CD14-positive monocyte (primary cell): ENCODE results near the gene CMYA5. TPM values are rescaled to one million over a fixed set of nuclear protein-coding genes. Genes with fewer than 3 reads are reported as not detected.
A peak's percentile ranks its signal among the peaks of the same experiment; 100 is the strongest.
"Not testable (repeated sequence)": the region's sequence is repeated elsewhere in the genome, so short reads cannot be mapped to it uniquely, and the experiment has no call there.

Experiments used
- DNase-seq, 3 donors: peaks; one replicate each; pipeline ENCODE4 v3.0.0-alpha.2; 2011 to 2022
- H2AFZ ChIP-seq: 2 replicates; pipeline ENCODE4 v1.6.0; 2012; ENCODE audit warnings: mild to moderate bottlenecking, low read depth, low read length, inconsistent platforms; ENCODE audit not compliant: insufficient read depth, poor library complexity, severe bottlenecking
- H3K27ac ChIP-seq, 2 donors: 1 replicate in 1 of 2; 2 replicates in 1 of 2; pipeline ENCODE4 v1.5.1; 2012 to 2013; ENCODE audit warnings: low read length in 2 of 2, control low read depth in 1 of 2, inconsistent platforms in 1 of 2, low read depth in 1 of 2, mild to moderate bottlenecking in 1 of 2
- H3K27me3 ChIP-seq, 2 donors: one replicate each; pipeline versions ENCODE4 v1.6.0 to v1.6.1; 2011 to 2013; ENCODE audit warnings: low read length in 2 of 2; ENCODE audit not compliant: control insufficient read depth in 2 of 2, insufficient read depth in 2 of 2
- H3K36me3 ChIP-seq, 2 donors: replicated peaks in 1 of 2; 1 replicate in 1 of 2; 2 replicates in 1 of 2; pipeline versions ENCODE4 v1.5.1 to v1.6.1; 2012 to 2013; ENCODE audit warnings: low read length in 2 of 2, control low read depth in 1 of 2, inconsistent platforms in 1 of 2, mild to moderate bottlenecking in 1 of 2; ENCODE audit not compliant: insufficient read depth in 2 of 2, control insufficient read depth in 1 of 2
- H3K4me1 ChIP-seq, 2 donors: 1 replicate in 1 of 2; 2 replicates in 1 of 2; pipeline versions ENCODE4 v1.5.1 to v1.6.1; 2012 to 2013; ENCODE audit warnings: low read length in 2 of 2, control low read depth in 1 of 2, inconsistent platforms in 1 of 2, mild to moderate bottlenecking in 1 of 2, moderate library complexity in 1 of 2; ENCODE audit not compliant: insufficient read depth in 2 of 2, control insufficient read depth in 1 of 2
- H3K4me2 ChIP-seq: replicated peaks from 2 replicates; pipeline ENCODE3; 2012; ENCODE audit warnings: low read length, moderate library complexity, mild to moderate bottlenecking; ENCODE audit not compliant: poor library complexity, severe bottlenecking; ENCODE audit errors: extremely low read depth
- H3K4me3 ChIP-seq, 3 experiments: fragments of 200-600 bp in 1 of 3; sonication (generic) in 1 of 3; replicated peaks in 1 of 3; 1 replicate in 2 of 3; 2 replicates in 1 of 3; pipeline ENCODE4 v1.5.1; 2011 to 2013; ENCODE audit warnings: low read length in 3 of 3, mild to moderate bottlenecking in 3 of 3, control low read depth in 2 of 3, low read depth in 2 of 3, inconsistent platforms in 1 of 3, moderate library complexity in 1 of 3
- H3K79me2 ChIP-seq: 2 replicates; pipeline ENCODE4 v1.6.0; 2012; ENCODE audit warnings: mild to moderate bottlenecking, control low read depth, inconsistent platforms, low read length, moderate library complexity; ENCODE audit not compliant: insufficient read depth
- H3K9ac ChIP-seq: 2 replicates; pipeline ENCODE4 v1.6.0; 2017; ENCODE audit warnings: low read length, mild to moderate bottlenecking; ENCODE audit not compliant: insufficient read depth, poor library complexity, severe bottlenecking
- H3K9me3 ChIP-seq, 2 donors: replicated peaks in 1 of 2; 1 replicate in 1 of 2; 2 replicates in 1 of 2; pipeline versions ENCODE4 v1.5.1 to v1.6.1; 2012 to 2013; ENCODE audit warnings: low read length in 2 of 2, control low read depth in 1 of 2; ENCODE audit not compliant: control insufficient read depth in 1 of 2, insufficient read depth in 1 of 2
- H4K20me1 ChIP-seq: 2 replicates; pipeline ENCODE4 v1.6.0; 2012; ENCODE audit warnings: mild to moderate bottlenecking, low read length, control low read depth, moderate library complexity; ENCODE audit not compliant: insufficient read depth
- H3K27ac Mint-ChIP-seq, 7 donors: one replicate each; pipeline ENCODE4 v1.8.0; 2020; ENCODE audit warnings: mild to moderate bottlenecking in 7 of 7, mixed read lengths in 7 of 7, moderate library complexity in 6 of 7, inconsistent platforms in 2 of 7
- H3K27me3 Mint-ChIP-seq, 3 donors: one replicate each; pipeline ENCODE4 v1.8.0; 2021 to 2022; ENCODE audit warnings: low read depth in 3 of 3, mild to moderate bottlenecking in 3 of 3, mixed read lengths in 3 of 3, moderate library complexity in 3 of 3, inconsistent platforms in 1 of 3
- H3K36me3 Mint-ChIP-seq, 2 donors: one replicate each; pipeline ENCODE4 v1.8.0; 2020; ENCODE audit warnings: mixed read lengths in 2 of 2, inconsistent platforms in 1 of 2, mild to moderate bottlenecking in 1 of 2
- H3K4me1 Mint-ChIP-seq: one replicate; pipeline ENCODE4 v1.8.0; 2020; ENCODE audit warnings: mild to moderate bottlenecking, mixed read lengths
- H3K4me3 Mint-ChIP-seq, 2 donors: one replicate each; pipeline ENCODE4 v1.8.0; 2020; ENCODE audit warnings: mild to moderate bottlenecking in 2 of 2, mixed read lengths in 2 of 2, moderate library complexity in 1 of 2
- H3K9me3 Mint-ChIP-seq, 7 donors: one replicate each; pipeline ENCODE4 v1.8.0; 2020 to 2022; ENCODE audit warnings: mixed read lengths in 7 of 7, mild to moderate bottlenecking in 6 of 7, moderate library complexity in 6 of 7, inconsistent platforms in 2 of 7
- CTCF ChIP-seq: fragments of 200-600 bp; IDR thresholded peaks from one replicate; pipeline ENCODE4 v1.8.0; 2022; ENCODE audit warnings: antibody characterized with exemption, mild to moderate bottlenecking
- WGBS: methylation state at CpG from one replicate; pipeline ENCODE4 v1.1.5; 2013; ENCODE audit warnings: missing lambda C conversion rate; ENCODE audit not compliant: insufficient coverage; 5-methylcytosine and 5-hydroxymethylcytosine counted together
- intact Hi-C, 2 donors: fragments of 100-400 bp; cut with micrococcal nuclease; formaldehyde crosslinking; loops; one replicate each; pipeline versions ENCODE4 v1.15.0 to v1.15.1; 2023
- polyA plus RNA-seq, 3 donors: library from polyadenylated mRNA; depleted of rRNA in 1 of 3; unstranded in 2 of 3; stranded (reverse) in 1 of 3; fragments of 300-500 nt in 2 of 3; fragments of >200 nt in 1 of 3; fragmentation: Illumina TruSeq in 2 of 3; gene quantifications; 1 replicate in 2 of 3; 2 replicates in 1 of 3; pipeline ENCODE4 v1.2.3, GENCODE V29; 2012 to 2021

Gene CMYA5
- polyA plus RNA-seq, 3 donors = 0.01 to 0.17 TPM; not detected in 1

GRCh38 chr5:79682102-79682501 lies 7.5 kb upstream of the CMYA5 start:
- H3K4me3 Mint-ChIP-seq, H2AFZ ChIP-seq, H3K9me3 Mint-ChIP-seq, H3K4me1 ChIP-seq, H3K27me3 ChIP-seq, intact Hi-C loops, H3K4me3 ChIP-seq, H3K79me2 ChIP-seq, H3K4me2 ChIP-seq, DNase-seq, H3K9ac ChIP-seq, H3K4me1 Mint-ChIP-seq, H3K27me3 Mint-ChIP-seq, H3K9me3 ChIP-seq, H4K20me1 ChIP-seq: not testable (repeated sequence)
- H3K36me3 Mint-ChIP-seq = peaks cover 67 to 78% of the 10 kb centered on the region in 2 donors
- no CpG with 5 or more reads among the region's 3 CpGs for WGBS
- H3K27ac ChIP-seq = peak overlapping the region in 1 of 2 donors; percentile 49
- H3K27ac Mint-ChIP-seq = peak overlapping the region in 2 of 7 donors; percentile 8 to 21
- H3K36me3 ChIP-seq = peaks cover 77 to 95% of the 10 kb centered on the region in 2 donors

- Histone ChIP-seq H3K9ac (no peak overlapping the region), H3K4me3 (no peak overlapping the region), H2AFZ (no peak overlapping the region), H3K4me1 (no peaks in the 10 kb centered on the region), H3K9me3 (peaks cover 7% of the 10 kb centered on the region in 2 donors), H3K4me2 (no peak overlapping the region), H4K20me1 (peaks cover 4% of the 10 kb centered on the region), H3K36me3 (peaks cover 59 to 86% of the 10 kb centered on the region in 2 donors), H3K79me2 (no peaks in the 10 kb centered on the region), H3K27ac (no peak overlapping the region), H3K27me3 (no peaks in the 10 kb centered on the region)
- 100% methylated on average over 2 of the region's 4 CpGs for WGBS
- no peak for DNase-seq
- intact Hi-C loops = no loop called here
- TF ChIP-seq CTCF = no peak
- H3K4me3 Mint-ChIP-seq = no peak overlapping the region
- H3K27me3 Mint-ChIP-seq = no peaks in the 10 kb centered on the region
- peaks cover 5 to 11% (median 10%) of the 10 kb centered on the region in 7 donors for H3K9me3 Mint-ChIP-seq
- H3K4me1 Mint-ChIP-seq = no peaks in the 10 kb centered on the region
- no peak overlapping the region for H3K27ac Mint-ChIP-seq
- H3K36me3 Mint-ChIP-seq = peaks cover 68 to 86% of the 10 kb centered on the region in 2 donors
Measured at GRCh38 chr5:79684782-79685181, 4.9 kb upstream of the CMYA5 start.
